ENCODE results near the gene SREBF1.

SREBF1 gene

GRCh38 chr17:17842111-17842876 is 5.5 kb upstream of the SREBF1 start:
- Histone ChIP-seq H3K27ac (ENCODE audit: low read depth in 2 of 2, low read length in 2 of 2) (peak overlapping the region in 1 of 2 donors; percentile 100), H3K4me1 (ENCODE audit: control insufficient read depth in 2 of 2, insufficient read depth in 2 of 2, low read length in 2 of 2) (peaks cover 32 to 35% of the 10 kb centered on the region in 2 donors), H3K36me3 (ENCODE audit: control insufficient read depth in 2 of 2, insufficient read depth in 2 of 2, low read length in 2 of 2) (peaks cover 3 to 4% of the 10 kb centered on the region in 2 donors), H3K9me3 (ENCODE audit: control insufficient read depth in 2 of 2, low read length in 2 of 2) (no peaks in the 10 kb centered on the region), H3K27me3 (ENCODE audit: control insufficient read depth in 2 of 2, insufficient read depth in 2 of 2, low read length in 2 of 2) (no peaks in the 10 kb centered on the region), H3K4me3 (ENCODE audit: low read length in 2 of 2) (no peak overlapping the region), H3K9ac (ENCODE audit: low read depth in 1 of 2, low read length in 2 of 2) (no peak overlapping the region)

- H3K9ac ChIP-seq (ENCODE audit: low read depth in 1 of 2, low read length in 2 of 2) = no peak overlapping the region
- peaks cover 0 to 2% of the 10 kb centered on the region in 2 donors for H3K36me3 ChIP-seq (ENCODE audit: control insufficient read depth in 2 of 2, insufficient read depth in 2 of 2, low read length in 2 of 2)
- H3K27me3 ChIP-seq (ENCODE audit: control insufficient read depth in 2 of 2, insufficient read depth in 2 of 2, low read length in 2 of 2) = no peaks in the 10 kb centered on the region
- peaks cover 34 to 39% of the 10 kb centered on the region in 2 donors for H3K4me1 ChIP-seq (ENCODE audit: control insufficient read depth in 2 of 2, insufficient read depth in 2 of 2, low read length in 2 of 2)
- H3K4me3 ChIP-seq (ENCODE audit: low read length in 2 of 2) = no peak overlapping the region
- H3K27ac ChIP-seq (ENCODE audit: low read depth in 2 of 2, low read length in 2 of 2) = peak overlapping the region; percentile 20 to 100
- H3K9me3 ChIP-seq (ENCODE audit: control insufficient read depth in 2 of 2, low read length in 2 of 2) = no peaks in the 10 kb centered on the region
Measured at GRCh38 chr17:17841601-17842025, 4.8 kb upstream of the SREBF1 start.

DNA sequence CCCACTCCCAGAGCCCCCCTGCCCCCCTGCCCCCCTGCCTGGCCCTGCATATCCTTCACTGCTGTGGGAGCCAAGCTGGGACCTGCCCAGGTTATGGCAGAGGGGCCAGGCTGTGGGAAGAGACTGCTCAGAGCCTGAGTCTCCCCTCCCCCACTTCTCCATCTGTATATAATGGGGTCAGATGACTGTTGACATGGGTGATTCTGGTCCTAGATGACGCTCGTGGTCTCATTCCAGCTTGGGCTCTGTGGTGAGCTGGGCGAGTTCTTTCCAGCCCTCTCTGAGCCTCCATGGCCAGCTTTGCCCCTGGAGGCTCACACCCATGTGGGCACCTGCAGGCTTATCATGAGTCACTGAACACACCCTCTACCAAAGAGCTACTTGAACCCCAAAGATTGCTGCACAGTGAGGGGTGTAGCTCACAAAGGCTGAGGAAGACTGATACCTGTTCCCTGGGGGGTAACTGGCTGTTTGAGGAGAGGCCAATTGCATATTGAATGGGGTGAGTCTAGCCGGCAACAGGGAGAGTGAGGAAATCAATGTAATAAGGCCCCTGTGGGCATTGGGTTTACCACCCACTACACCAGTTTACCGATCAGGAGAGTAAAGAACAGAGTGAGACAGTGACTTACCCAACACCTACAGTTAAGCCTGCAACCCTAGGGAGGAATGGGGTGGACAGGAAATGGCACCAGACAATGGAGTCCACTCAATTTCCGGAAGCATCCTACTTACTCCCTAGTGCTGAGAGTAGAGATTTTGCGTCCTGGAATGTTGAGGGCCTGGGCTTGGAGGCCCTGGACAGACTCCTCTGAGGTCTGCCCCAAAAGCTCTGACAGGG is 4.2 kb upstream of the SREBF1 start:
- peak overlapping the region; percentile 75 to 83 for H3K4me3 ChIP-seq (ENCODE audit: low read length in 2 of 2)

GRCh38 chr17:17839791-17840707 is 3.3 kb upstream of the SREBF1 start:
- Histone ChIP-seq H3K4me3 (ENCODE audit: low read length in 2 of 2) (peak overlapping the region; percentile 75 to 83), H3K4me1 (ENCODE audit: control insufficient read depth in 2 of 2, insufficient read depth in 2 of 2, low read length in 2 of 2) (peaks cover 44 to 49% of the 10 kb centered on the region in 2 donors), H3K27me3 (ENCODE audit: control insufficient read depth in 2 of 2, insufficient read depth in 2 of 2, low read length in 2 of 2) (no peaks in the 10 kb centered on the region), H3K36me3 (ENCODE audit: control insufficient read depth in 2 of 2, insufficient read depth in 2 of 2, low read length in 2 of 2) (no peaks in the 10 kb centered on the region), H3K9ac (ENCODE audit: low read depth in 1 of 2, low read length in 2 of 2) (peak overlapping the region; percentile 82 to 96), H3K9me3 (ENCODE audit: control insufficient read depth in 2 of 2, low read length in 2 of 2) (no peaks in the 10 kb centered on the region), H3K27ac (ENCODE audit: low read depth in 2 of 2, low read length in 2 of 2) (peak overlapping the region; percentile 98 to 100)

More for the DNA sequence above, 4.2 kb upstream of the SREBF1 start:
- Histone ChIP-seq H3K9ac (ENCODE audit: low read depth in 1 of 2, low read length in 2 of 2) (peak overlapping the region; percentile 28 to 82), H3K27ac (ENCODE audit: low read depth in 2 of 2, low read length in 2 of 2) (peak overlapping the region; percentile 98 to 100), H3K36me3 (ENCODE audit: control insufficient read depth in 2 of 2, insufficient read depth in 2 of 2, low read length in 2 of 2) (no peaks in the 10 kb centered on the region), H3K27me3 (ENCODE audit: control insufficient read depth in 2 of 2, insufficient read depth in 2 of 2, low read length in 2 of 2) (no peaks in the 10 kb centered on the region), H3K9me3 (ENCODE audit: control insufficient read depth in 2 of 2, low read length in 2 of 2) (no peaks in the 10 kb centered on the region), H3K4me1 (ENCODE audit: control insufficient read depth in 2 of 2, insufficient read depth in 2 of 2, low read length in 2 of 2) (peaks cover 35 to 40% of the 10 kb centered on the region in 2 donors)

- H3K4me1 ChIP-seq (ENCODE audit: control insufficient read depth in 2 of 2, insufficient read depth in 2 of 2, low read length in 2 of 2) = peaks cover 47 to 56% of the 10 kb centered on the region in 2 donors
- H3K27ac ChIP-seq (ENCODE audit: low read depth in 2 of 2, low read length in 2 of 2) = peak overlapping the region; percentile 98 to 100
- H3K27me3 ChIP-seq (ENCODE audit: control insufficient read depth in 2 of 2, insufficient read depth in 2 of 2, low read length in 2 of 2) = no peaks in the 10 kb centered on the region
- H3K9ac ChIP-seq (ENCODE audit: low read depth in 1 of 2, low read length in 2 of 2) = peak overlapping the region; percentile 96 to 99
- H3K36me3 ChIP-seq (ENCODE audit: control insufficient read depth in 2 of 2, insufficient read depth in 2 of 2, low read length in 2 of 2) = no peaks in the 10 kb centered on the region
- no peaks in the 10 kb centered on the region for H3K9me3 ChIP-seq (ENCODE audit: control insufficient read depth in 2 of 2, low read length in 2 of 2)
- H3K4me3 ChIP-seq (ENCODE audit: low read length in 2 of 2) = peak overlapping the region in 1 of 2 donors; percentile 15
Measured at GRCh38 chr17:17837966-17838962, 1.5 kb upstream of the SREBF1 start.

GRCh38 chr17:17837380-17837821 is 615 bp upstream of the SREBF1 start:
- Histone ChIP-seq H3K4me3 (ENCODE audit: low read length in 2 of 2) (peak overlapping the region; percentile 83 to 89), H3K27me3 (ENCODE audit: control insufficient read depth in 2 of 2, insufficient read depth in 2 of 2, low read length in 2 of 2) (no peaks in the 10 kb centered on the region), H3K4me1 (ENCODE audit: control insufficient read depth in 2 of 2, insufficient read depth in 2 of 2, low read length in 2 of 2) (peaks cover 47 to 56% of the 10 kb centered on the region in 2 donors), H3K36me3 (ENCODE audit: control insufficient read depth in 2 of 2, insufficient read depth in 2 of 2, low read length in 2 of 2) (no peaks in the 10 kb centered on the region), H3K27ac (ENCODE audit: low read depth in 2 of 2, low read length in 2 of 2) (peak overlapping the region; percentile 98 to 100), H3K9me3 (ENCODE audit: control insufficient read depth in 2 of 2, low read length in 2 of 2) (no peaks in the 10 kb centered on the region), H3K9ac (ENCODE audit: low read depth in 1 of 2, low read length in 2 of 2) (peak overlapping the region; percentile 96 to 99)

DNA sequence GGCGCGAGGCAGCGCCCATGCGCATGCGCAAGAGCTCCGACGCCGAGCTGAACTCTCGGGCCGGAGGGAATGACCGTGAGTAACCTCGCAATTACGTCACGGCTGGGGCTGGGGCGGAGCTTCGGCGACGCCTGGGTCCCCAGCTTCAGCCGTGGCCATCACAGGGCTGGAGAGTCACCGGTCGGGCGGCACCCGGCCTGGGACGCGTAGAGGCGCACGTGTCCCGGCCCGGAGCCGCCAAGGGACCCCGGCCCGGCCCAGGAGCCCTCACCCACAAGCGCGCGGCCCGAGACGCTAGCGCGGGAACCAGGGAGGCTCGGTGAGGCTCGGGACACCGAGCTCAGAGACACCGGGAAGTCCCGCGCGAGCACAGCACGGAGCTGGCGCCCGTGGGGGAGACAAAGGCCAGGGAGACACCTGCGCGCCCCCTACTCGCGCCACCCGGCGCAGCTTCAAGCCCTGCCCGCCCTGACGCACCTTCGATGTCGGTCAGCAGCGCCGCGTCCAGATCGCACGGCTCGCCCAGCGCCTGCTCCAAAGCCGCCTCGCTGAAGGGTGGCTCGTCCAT is 452 bp downstream of the SREBF1 start:
- Histone ChIP-seq H3K9ac (ENCODE audit: low read depth in 1 of 2, low read length in 2 of 2) (peak overlapping the region; percentile 96 to 99), H3K4me3 (ENCODE audit: low read length in 2 of 2) (peak overlapping the region; percentile 83 to 89), H3K9me3 (ENCODE audit: control insufficient read depth in 2 of 2, low read length in 2 of 2) (no peaks in the 10 kb centered on the region), H3K36me3 (ENCODE audit: control insufficient read depth in 2 of 2, insufficient read depth in 2 of 2, low read length in 2 of 2) (peaks cover 0 to 4% of the 10 kb centered on the region in 2 donors), H3K27me3 (ENCODE audit: control insufficient read depth in 2 of 2, insufficient read depth in 2 of 2, low read length in 2 of 2) (no peaks in the 10 kb centered on the region), H3K27ac (ENCODE audit: low read depth in 2 of 2, low read length in 2 of 2) (peak overlapping the region; percentile 98 to 100), H3K4me1 (ENCODE audit: control insufficient read depth in 2 of 2, insufficient read depth in 2 of 2, low read length in 2 of 2) (peaks cover 53 to 65% of the 10 kb centered on the region in 2 donors)

GRCh38 chr17:17835415-17836249 is 1.2 kb downstream of the SREBF1 start:
- peak overlapping the region; percentile 98 to 100 for H3K27ac ChIP-seq (ENCODE audit: low read depth in 2 of 2, low read length in 2 of 2)
- H3K9ac ChIP-seq (ENCODE audit: low read depth in 1 of 2, low read length in 2 of 2) = peak overlapping the region; percentile 43 to 99
- no peaks in the 10 kb centered on the region for H3K9me3 ChIP-seq (ENCODE audit: control insufficient read depth in 2 of 2, low read length in 2 of 2)
- H3K4me1 ChIP-seq (ENCODE audit: control insufficient read depth in 2 of 2, insufficient read depth in 2 of 2, low read length in 2 of 2) = peaks cover 56 to 66% of the 10 kb centered on the region in 2 donors
- H3K27me3 ChIP-seq (ENCODE audit: control insufficient read depth in 2 of 2, insufficient read depth in 2 of 2, low read length in 2 of 2) = no peaks in the 10 kb centered on the region
- peak overlapping the region; percentile 83 to 89 for H3K4me3 ChIP-seq (ENCODE audit: low read length in 2 of 2)
- H3K36me3 ChIP-seq (ENCODE audit: control insufficient read depth in 2 of 2, insufficient read depth in 2 of 2, low read length in 2 of 2) = peaks cover 0 to 4% of the 10 kb centered on the region in 2 donors
